ENCODE measurements around the gene EHMT1.
"Not testable (repeated sequence)": the region's sequence is repeated elsewhere in the genome, so short reads cannot be mapped to it uniquely, and the experiment has no call there.

Gene EHMT1

DNA sequence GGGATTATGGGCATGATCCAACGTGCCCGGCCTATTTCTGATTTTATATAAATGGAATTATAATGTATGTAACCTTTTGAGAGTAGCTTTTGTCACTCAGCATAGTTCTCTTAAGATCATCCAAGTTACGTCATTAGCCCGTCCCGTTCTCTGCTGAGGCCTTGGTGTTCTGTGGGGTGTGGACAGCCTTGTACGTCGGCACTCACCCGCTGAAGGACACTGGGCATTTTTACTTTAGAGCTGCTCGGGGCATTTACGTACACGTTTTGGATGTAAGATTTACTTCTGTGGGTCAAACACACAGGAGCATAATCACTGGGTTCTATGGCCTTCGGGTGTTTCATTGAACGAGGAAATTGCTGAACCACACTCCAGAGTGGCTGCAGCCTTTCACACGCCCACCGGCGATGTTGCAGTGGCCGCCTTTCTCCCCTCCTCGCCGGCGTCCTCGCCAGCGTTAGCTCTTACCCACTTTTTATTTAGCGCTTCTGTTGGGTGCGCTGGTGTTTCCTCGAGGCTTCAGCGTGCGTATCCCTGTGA, 101.8 kb downstream of the EHMT1 start:
- no peak for DNase-seq (ENCODE audit: low spot score)

DNA sequence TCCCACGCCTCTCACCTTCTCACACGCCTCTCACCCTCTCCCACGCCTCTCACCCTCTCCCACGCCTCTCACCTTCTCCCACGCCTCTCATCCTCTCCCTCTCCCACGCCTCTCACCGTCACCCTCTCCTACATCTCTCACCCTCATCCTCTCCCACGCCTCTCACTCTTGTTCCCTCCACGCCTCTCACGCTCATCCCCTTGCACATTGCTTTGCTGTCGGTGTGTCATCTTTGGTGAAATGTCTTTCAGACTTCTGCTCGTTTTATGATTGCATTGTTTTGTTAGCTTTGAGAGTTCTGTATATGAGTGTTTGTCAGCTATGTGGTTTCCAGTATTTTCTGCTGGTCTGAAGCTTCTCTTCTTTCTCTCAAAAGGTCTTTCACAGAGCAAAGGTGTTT, 102.7 kb downstream of the EHMT1 start:
- DNase-seq (ENCODE audit: low spot score): no peak

DNA sequence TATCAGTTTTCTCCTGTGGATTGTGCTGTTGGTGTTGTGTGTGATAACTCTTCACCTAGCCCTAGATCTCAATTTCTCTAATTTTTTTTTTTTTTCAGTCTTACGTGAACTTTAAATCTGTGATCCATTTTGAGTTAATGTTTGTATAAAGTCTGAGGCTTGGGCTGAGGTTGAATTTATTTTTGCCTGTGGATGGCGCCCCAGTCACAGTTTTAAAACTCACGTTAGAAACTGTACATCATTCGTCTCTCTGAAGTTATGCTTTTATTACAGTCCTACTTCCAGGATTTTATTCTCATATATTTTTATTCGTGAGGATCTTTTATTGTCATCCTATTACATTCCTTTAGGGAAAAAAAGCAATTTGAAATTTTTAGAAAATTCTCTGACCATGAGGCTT, 103.1 kb downstream of the EHMT1 start:
- no peak for DNase-seq (ENCODE audit: low spot score)

GRCh38 chr9:137722481-137722880, 103.7 kb downstream of the EHMT1 start:
- DNase-seq (ENCODE audit: low spot score): no peak

DNA sequence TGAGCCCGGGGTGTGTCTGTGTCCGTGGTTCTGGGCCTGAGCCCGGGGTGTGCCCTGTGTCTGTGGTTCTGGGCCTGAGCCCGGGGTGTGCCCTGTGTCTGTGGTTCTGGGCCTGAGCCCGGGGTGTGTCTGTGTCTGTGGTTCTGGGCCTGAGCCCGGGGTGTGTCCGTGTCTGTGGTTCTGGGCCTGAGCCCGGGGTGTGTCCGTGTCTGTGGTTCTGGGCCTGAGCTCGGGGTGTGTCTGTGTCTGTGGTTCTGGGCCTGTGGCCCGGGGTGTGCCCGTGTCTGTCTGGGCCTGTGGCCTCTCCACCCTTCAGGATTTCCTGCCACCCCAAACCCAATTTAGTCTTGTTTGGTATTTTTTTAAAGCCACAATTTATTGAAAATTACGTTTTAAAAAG, 104.6 kb downstream of the EHMT1 start:
- not testable (repeated sequence) for DNase-seq (ENCODE audit: low spot score)

DNA sequence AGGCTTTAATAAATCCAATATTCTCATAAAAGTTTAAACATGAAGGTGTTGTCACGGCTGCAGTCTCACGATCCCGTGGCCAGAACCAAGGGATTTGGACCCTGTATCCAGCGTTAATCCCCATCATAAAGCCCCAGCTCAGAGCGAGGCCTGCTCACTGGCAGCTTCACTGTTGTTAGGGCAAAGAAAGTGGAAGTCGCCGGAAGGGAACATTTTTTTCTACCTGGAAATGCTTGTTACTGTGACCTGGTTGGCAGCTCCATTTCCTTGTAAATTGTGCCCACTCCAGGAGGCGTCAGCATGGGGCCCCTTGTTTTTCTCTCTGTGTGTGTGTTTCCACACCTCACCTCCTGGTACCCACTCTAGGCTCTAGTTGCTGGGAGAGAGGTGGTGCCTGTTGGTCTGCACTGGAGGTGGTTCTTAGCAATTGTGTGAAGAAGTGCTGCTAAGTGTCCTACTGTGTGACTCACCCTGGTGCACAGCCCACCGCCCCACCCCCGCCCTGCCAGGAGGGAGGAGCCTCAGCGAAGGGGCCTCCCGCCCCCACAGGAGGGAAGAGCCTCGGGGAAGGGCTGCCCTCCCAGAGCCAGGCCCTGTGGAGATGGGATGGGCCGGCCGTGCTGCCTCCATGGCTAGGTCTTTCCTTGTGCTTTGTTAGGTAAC, 105.1 kb downstream of the EHMT1 start:
- DNase-seq (ENCODE audit: low spot score): no peak

DNA sequence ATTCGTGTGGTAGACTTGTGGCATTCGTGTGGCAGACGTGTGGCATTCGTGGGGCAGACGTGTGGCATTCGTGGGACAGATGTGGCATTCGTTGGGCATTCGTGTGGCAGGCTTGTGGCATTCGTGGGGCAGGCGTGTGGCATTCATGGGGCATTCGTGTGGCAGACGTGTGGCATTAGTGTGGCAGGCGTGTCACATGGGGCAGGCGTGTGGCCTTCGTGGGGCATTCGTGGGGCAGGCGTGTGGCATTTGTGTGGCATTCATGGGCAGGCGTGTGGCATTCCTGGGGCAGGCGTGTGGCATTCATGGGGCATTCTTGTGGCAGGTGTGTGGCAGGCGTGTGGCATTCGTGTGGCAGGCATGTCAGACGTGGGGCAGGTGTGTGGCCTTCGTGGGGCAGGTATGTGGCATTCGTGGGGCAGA, 106.0 kb downstream of the EHMT1 start:
- no peak for DNase-seq (ENCODE audit: low spot score)

DNA sequence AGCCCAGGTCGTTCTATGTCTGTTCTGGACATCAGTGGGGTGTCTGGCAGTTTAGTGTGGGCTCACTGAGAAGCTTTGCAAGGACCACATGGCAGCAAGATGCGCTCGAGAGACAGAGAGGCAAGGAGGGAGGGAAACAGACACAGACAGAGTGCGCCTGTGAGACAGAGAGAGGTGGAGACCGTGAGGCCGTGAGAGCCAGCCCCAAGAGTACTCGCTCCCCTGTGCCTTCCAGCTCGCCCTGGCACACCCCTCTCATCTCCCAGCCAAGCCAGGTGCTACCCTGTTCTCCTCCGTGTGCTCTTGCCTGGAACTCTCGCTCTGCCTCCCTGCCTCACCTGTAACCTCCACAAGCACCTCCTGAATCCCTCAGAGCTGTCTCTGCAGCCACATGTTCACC, 106.8 kb downstream of the EHMT1 start:
- no peak for DNase-seq (ENCODE audit: low spot score)

DNA sequence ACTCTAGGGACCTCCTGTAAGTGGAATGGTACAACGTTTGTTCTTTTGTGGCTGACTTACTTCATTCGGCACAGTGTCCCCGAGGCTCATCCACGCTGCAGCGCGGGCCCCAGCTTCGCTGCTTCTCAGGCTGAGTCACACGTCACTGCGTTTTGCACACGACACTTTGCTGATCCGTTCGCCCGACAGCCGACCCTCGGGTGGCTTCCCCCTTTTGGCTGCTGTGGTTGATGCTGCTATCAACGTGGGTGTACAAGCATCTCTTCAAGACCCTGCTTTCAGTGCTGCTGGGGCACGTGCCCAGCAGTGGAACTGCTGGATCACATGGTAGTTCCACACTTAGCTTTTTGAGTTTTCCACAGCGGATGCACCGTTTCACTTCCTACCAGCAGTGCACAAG, 107.5 kb downstream of the EHMT1 start:
- not testable (repeated sequence) for DNase-seq (ENCODE audit: low spot score)

DNA sequence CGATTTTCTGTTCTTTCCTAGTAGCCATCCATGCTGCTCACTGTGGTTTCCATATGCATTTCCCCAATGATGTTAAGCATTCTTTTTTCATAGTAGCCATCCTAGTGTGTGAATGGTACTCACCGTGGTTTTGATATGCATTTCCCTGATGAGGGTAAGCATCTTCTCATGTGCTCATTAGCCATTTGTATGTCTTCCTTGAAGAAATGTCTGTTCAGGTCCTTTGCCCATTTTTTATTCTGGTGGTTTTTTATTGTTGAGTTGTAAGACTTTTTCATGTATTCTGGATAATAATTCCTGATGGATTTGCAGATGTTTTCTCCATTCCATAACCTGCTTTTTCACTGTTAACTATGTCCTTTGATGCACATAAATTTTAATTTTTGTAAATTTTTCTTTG, 108.0 kb downstream of the EHMT1 start:
- DNase-seq (ENCODE audit: low spot score): no peak

DNA sequence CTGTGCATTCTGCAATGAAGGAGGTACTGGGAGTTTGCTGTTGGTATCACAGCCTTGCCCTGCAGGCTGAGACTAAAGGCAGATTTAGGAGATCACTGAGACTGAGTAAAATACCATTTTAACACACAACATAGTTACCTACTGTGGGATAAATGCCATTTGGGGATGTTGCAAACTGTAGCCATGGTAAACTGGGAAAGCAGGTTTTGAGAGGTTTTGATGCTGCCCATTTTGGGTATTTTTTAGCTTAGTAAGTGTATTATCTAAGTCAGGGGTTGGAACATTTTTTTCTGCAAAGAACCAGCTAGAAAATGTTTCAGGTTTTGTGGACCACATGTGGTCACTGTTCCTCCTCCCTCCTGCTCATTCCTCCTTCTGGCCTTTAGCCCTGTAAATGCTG, 108.9 kb downstream of the EHMT1 start:
- DNase-seq (ENCODE audit: low spot score): no peak

DNA sequence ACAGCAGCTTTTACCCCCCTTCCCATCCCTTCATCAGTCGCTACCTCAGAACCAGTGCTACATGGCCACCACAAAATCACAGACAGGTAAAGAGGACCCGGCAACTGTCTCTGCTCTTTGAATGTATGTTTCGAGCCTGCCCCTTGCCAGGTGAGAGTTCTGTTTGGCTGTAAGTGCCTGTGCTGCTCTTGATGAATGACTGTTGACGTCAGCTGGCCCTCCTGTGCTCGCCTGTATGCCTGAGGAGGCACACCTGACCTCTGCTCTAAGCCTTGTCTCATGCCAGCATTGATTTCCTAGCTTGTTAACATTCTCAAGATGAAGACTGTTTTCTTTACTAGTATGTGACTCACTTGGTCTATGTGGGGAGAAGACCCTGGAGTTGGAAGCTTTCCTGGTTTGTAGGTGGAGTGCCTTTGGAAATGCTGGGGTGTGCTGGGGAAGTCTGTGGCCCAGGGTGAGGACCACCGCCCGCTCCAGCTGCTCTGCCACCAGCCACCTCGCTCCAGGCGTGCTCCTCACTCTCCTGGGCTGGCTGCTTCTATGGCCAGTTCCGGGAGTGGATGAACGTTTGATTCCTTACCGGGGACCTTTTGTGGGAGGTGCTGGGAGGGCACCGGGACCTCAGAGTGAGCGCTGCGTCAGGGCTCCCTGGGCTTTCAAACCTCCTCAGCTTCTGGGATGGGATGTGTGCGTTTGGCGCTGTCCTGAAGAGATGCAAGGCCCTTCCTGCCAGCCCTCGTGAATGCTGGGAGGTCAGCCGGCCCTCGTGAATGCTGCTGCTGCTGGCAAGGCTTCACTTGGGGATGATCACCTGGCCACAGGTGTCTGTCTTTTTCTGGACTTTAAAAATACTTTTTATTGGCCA, 109.9 kb downstream of the EHMT1 start:
- no peak for DNase-seq (ENCODE audit: low spot score)

- DNase-seq (ENCODE audit: low spot score): no peak
Measured at GRCh38 chr9:137731216-137731946, 112.6 kb downstream of the EHMT1 start.

DNA sequence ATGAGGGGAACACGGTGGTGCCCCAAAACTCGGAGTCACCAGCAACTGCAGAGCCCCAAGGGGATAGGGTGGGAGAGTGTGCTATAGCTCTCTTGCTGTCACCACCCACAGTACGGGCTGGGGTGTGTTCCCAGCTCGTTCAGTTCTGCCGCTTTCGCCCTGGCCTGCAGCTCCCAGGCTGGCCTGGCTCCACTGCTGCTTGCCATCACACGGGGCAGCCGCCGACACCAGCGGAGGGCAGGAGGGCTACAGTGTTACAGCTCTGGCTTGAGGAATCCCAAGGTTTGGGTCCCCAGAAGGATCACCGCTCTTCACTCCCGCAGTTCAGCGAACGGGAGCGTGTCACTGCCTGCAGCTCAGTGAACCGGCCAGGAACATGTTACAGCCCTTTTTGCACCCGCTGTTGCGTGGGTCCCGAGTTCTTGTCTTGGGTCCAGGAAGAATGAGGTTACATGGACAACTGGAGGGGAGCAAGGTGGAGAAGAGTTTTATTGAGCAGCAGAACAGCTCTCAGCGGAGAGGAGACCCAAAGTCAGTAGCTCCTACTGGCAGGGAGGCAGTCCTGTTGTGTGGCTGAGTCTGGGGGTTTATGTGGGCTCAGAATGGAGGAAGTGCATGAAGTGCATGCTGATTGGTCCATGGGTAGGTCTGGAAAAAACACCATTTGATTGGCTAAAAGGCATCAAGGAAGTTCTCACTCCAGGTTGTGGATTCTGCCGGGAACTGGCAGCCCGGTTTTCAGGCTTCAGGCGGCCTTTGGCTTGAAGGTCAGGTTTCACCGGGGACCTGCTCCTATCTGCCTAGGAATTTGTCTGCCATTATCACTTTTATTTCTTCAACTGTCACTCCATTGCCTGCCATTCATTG, 113.4 kb downstream of the EHMT1 start:
- no peak for DNase-seq (ENCODE audit: low spot score)

DNA sequence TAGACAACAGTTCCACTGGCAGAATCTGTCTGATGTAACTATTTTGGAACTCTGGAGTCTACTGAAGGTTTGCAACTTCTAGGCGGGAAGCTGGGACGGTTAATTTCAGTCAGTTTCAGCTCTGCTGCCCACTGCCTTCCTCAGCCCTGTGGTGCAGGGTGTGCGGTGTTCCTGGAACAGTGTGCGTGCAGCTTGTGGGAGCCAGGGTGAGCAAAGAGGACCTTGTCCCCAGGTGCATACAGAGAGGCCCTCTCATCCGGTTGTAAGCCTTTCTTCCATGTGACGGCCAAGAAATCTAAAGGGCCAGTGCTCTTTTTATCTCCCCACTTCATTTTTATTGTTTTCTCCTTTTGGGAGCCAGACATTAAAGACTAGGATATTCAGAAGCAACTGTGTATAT, 114.6 kb downstream of the EHMT1 start:
- no peak for DNase-seq (ENCODE audit: low spot score)

- no peak for DNase-seq (ENCODE audit: low spot score)
Measured at GRCh38 chr9:137734181-137734580, 115.4 kb downstream of the EHMT1 start.

DNA sequence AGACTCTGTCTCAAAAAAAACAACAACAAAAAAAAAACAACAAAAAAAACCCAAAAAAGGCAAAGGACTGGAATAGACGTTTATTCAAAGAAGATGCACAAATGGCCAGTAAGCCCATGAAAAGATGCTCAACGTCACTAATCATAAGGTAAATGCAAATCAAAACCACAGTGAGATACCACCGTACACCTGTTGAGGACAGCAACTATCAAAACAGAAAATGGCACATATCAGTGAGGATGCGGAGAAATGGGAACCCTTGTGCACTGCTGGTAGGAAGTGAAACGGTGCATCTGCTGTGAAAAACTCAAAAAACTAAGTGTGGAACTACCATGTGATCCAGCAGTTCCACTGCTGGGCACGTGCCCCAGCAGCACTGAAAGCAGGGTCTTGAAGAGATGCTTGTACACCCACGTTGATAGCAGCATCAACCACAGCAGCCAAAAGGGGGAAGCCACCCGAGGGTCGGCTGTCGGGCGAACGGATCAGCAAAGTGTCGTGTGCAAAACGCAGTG, 119.4 kb downstream of the EHMT1 start:
- not testable (repeated sequence) for DNase-seq (ENCODE audit: low spot score)

DNA sequence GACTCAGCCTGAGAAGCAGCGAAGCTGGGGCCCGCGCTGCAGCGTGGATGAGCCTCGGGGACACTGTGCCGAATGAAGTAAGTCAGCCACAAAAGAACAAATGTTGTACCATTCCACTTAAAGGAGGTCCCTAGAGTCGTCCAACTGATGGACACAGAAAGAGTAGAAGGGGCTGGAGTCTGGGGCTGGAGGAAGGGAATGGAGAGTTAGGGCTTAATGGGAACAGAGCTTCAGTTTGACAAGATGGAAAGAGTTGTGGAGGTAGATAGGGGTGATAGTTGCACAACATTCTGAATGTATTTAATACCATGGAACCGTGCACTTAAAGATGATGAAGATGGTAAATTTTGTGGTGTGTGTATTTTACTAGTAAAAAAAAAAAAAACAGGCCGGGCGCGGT, 119.9 kb downstream of the EHMT1 start:
- DNase-seq (ENCODE audit: low spot score): no peak

DNA sequence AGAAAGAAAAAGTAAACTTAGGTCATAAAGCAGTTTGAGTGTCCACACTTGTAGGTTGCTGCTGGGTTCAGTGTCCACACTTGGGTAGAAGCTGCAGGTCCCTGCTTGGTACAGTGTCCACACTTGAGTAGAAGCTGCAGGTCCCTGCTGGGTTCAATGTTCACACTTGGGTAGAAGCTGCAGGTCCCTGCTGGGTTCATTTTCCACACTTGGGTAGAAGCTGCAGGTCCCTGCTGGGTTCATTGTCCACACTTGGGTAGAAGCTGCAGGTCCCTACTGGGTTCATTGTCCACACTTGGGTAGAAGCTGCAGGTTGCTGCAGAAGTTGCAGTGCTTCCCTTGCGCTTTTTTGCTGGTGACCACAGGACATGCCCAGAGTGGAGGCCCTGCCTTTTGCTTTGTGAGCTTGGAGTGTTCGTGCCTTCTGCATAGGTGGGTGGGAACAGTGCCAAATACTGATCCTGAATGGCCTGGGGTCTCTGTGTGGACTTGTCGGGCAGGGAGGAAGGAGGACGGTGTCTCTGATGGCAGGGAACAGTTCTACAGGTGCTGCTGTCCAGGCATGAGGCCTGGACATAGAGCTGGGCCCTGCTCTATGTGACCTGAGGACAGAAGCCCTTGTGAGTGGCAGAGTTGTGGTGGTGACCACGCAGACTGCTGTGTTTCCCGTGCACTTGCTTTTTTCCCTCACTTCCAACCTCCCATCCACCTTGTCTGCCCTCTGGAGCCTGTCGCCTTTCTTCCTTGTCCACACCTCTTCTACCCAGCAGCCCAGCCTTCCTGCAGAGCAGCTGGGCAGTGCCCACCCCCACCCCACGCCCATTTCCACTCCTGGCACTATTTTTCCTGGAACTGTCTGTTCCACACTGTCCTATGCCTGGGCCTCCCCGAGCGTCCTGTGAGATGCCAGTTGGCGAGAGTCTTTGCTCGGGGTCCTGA, 120.8 kb downstream of the EHMT1 start:
- no peak for DNase-seq (ENCODE audit: low spot score)

- DNase-seq (ENCODE audit: low spot score): no peak
Measured at GRCh38 chr9:137740312-137740711, 121.5 kb downstream of the EHMT1 start.

Data from putamen (tissue), 1 donor.